HG03460 (cell line): ENCODE results near the gene ALDH3B2.
"Not testable (repeated sequence)": the region's sequence is repeated elsewhere in the genome, so short reads cannot be mapped to it uniquely, and the experiment has no call there.

ENCODE experiments used
- ATAC-seq: cut with Tn5 transposase; IDR thresholded peaks from one replicate; pipeline ENCODE4 v1.9.1; 2021; ENCODE audit not compliant: unreplicated experiment

ALDH3B2 gene, protein sequence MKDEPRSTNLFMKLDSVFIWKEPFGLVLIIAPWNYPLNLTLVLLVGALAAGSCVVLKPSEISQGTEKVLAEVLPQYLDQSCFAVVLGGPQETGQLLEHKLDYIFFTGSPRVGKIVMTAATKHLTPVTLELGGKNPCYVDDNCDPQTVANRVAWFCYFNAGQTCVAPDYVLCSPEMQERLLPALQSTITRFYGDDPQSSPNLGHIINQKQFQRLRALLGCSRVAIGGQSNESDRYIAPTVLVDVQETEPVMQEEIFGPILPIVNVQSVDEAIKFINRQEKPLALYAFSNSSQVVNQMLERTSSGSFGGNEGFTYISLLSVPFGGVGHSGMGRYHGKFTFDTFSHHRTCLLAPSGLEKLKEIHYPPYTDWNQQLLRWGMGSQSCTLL

DNA sequence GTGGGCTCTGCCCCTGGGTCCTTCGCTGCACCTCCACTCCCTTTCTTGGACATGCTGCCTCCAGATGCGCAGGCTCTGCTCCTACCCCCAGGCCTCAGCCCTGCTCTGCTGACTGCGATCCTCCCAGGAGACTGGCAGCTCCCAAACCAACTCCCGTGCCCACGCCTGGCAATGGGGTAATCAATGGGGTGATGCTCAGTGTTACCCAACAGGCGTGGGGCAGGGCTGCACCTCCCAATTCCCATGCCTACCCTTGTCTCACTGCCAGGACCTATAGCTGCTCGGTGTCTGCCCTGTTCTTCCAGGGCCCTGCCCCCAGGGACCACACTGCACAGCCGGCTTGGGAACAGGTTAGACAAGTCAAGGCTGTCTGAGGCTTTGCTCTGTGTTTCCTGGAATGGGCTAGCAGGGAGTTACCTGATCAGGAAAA is at the start of gene ALDH3B2:
Gene ALDH3B2, minus strand, starts transcription at position 182 of the 430 bp plus-strand sequence. CDS start 7,688 bp downstream, outside the sequence.
- no peak for ATAC-seq

DNA sequence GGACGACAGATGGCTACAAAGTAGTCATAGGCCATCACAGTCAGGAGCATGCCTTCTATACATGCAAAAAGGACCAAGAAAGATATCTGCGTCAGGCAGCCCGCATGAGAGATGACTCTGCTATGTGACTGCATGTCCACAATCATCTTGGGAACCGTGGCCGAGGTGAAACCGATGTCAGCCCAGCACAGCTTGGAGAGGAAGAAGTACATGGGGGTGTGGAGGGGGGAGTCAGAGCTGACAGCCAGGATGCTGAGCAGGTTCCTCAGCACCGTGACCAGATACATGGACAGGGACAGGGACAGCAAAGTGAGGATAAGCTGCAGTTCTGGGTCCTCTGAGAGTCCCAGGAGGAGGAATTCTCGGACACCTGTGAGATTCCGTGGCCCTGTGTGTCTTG is 48.6 kb upstream of the ALDH3B2 start:
- not testable (repeated sequence) for ATAC-seq

DNA sequence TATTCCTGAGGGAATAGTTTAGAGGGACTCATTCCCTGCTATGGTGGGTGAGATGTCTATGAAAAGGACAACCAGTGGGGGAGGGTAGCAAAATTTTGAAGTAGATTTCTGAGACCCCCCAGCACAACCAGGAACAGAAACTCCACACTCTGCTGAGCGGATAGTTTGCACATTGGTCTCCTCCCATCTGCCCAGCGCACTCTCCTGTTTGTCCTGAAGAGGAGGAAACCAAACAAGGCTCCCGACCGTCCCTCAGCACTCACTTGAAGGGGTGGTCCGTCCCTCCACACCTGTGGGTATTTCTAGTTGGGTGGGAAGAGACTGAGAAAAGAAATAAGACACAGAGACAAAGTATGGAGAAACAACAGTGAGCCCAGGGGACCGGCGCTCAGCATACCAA is 41.8 kb upstream of the ALDH3B2 start:
- ATAC-seq = not testable (repeated sequence)

DNA sequence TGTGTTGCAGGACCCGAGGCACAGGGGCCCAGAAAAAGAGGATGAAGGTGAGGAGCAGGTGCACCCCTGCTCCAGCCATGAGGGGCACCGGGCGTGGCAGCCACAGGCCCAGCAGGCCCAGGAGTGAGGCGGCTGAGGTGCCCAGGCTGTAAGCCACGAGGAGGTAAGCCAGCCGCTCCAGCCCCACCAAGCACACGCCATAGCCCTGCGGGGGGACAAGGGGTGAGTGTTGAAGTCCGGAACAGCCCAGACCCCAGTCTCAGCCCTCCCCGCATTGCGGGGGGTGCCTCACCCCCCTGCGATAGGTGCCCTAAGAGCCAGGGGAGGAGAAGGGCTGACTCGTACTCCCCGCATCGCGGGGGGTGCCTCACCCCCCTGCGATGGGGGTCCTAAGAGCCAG is 41.4 kb upstream of the ALDH3B2 start:
- not testable (repeated sequence) for ATAC-seq

DNA sequence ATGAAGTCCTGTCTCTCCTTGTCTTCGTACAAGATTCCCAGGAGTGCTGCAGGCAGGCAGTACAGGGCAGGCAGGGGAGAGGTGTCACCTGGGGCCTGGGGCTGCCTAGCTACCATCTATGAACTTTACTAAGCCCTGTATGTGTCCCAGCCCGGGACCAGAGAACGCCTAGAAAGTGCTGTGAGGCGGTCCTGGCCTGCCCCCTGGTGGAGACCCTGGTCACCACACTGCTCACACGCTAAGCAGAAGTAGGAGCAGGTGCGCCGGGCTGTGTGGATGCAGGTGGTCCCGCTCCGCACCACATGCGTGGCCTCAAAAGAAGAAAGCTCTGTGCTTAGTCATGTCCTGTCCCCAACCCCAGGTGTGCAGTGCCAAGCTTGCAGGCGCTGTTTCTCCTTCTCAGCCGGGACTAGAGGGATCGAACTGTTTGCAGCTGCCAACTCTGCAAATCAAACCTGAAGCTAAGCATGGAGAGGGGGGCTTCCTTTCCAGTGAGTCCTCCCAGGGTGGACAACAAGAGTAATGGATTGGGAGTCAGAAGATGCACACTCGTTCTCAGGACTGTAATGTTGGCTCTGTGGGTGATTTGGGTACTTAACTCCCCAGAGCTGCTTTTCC is 39.6 kb upstream of the ALDH3B2 start:
- ATAC-seq = not testable (repeated sequence)

DNA sequence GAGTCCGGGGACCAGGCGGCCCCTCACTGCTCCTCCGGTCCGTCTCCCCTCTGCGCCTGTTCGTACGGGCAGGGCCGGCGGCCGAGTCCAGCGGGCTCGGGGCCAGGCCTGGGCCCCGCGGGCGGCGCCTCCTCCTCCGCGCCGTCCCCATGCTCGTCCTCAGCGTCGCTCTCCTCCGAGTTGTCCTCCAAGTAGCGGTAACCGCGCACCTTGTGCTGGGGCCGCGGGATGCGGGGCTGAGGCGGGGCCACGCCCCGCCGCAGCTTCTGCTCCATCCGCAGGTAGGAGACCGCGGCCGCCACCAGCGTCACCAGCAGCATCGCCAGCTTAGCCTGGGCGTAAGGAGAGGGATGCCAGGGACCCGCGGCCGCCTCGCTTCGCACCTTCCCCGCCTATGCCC is 37.3 kb upstream of the ALDH3B2 start:
- not testable (repeated sequence) for ATAC-seq

DNA sequence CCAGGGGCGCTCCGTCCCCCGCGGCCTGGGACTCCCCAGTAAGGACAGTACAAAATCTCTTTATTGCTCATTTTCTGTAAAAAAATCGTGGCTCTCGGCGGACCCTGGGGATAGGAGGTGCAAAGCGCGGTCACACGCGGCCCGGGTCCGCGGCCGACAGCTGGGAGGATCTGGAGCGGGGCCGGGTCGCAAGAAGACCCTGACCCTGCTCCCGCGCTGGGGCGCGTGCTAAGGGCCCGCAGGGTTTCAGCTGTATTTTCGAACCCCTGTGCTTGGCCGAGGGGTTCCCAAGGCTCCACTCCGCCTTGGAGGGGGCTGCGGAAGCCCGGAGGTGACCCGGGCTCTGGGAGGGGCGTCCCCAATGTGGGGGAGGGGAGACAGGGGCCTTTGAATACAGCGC is 36.8 kb upstream of the ALDH3B2 start:
- not testable (repeated sequence) for ATAC-seq

DNA sequence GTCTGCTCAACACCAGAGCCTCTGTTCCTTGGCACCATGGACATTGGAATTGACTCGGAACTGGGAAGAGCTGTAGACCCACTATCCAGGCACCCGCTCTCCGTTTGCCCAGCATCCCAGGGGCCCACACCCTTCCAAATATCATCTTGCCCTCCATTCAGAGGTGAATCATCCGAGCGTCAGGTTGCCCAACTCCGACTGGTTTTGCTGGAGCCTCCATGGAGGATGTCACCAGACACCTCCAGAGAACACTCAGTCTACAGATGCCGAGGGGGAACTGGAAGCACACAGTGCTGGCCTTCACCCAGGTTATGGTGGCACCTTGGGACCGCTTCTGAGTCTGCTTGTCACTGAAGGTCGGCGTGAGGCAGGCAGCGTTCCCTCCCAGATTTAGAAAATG is 35.4 kb upstream of the ALDH3B2 start:
- ATAC-seq = not testable (repeated sequence)

DNA sequence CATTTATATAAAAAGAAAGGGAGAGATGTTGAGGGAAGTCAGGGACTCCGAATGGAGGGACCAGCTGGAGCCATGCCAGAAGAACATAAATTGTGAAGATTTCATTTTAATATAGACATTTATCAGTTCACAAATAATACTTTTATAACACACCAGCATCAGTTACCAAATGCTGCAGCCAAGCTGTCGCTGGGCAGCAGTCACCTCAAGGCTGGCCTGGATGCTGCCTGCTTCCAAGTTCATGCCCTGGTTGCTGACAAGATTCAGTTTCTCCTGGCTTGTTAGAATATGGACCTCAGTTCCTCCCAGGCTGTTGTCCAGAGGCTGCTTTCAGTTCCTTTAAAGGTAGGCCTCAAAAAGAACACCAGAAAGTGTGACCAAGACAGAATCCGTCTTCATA is 30.8 kb upstream of the ALDH3B2 start:
- ATAC-seq = no peak

DNA sequence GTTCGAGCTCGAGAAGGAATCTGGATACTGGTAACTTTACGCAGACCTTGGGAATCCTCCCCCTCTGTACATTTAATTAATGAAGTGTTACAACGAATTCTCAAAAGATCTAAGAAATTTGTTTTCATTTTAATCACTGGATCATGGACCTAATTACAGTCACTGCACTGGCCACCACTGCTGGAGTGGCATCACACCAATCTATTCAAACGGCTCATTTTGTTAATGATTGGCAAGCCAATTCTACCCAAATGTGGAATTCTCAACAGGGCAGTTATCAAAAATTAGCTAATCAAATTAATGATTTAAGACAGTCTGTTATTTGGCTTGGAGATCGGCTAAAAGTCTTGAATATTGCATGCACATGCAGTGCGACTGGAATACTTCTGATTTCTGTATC is 30.1 kb upstream of the ALDH3B2 start:
- ATAC-seq = no peak

DNA sequence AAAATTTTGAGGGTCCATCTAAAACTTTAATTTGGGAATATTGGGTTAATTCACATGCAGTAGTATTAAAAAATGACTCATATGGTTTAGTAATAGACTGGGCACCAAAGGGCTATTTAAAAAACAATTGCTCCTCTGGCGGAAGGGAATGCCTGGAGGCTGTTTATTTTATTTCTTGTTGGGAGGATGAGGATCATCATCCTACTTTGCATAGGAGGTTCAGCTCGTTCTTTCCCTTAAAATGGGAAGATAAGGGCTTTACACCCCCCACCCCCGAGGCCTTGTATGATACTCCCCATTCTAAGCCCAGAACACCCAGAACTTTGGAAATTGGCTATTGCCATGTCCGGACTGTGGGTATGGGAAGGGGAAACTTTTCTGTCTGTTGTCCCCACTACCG is 29.3 kb upstream of the ALDH3B2 start:
- not testable (repeated sequence) for ATAC-seq

DNA sequence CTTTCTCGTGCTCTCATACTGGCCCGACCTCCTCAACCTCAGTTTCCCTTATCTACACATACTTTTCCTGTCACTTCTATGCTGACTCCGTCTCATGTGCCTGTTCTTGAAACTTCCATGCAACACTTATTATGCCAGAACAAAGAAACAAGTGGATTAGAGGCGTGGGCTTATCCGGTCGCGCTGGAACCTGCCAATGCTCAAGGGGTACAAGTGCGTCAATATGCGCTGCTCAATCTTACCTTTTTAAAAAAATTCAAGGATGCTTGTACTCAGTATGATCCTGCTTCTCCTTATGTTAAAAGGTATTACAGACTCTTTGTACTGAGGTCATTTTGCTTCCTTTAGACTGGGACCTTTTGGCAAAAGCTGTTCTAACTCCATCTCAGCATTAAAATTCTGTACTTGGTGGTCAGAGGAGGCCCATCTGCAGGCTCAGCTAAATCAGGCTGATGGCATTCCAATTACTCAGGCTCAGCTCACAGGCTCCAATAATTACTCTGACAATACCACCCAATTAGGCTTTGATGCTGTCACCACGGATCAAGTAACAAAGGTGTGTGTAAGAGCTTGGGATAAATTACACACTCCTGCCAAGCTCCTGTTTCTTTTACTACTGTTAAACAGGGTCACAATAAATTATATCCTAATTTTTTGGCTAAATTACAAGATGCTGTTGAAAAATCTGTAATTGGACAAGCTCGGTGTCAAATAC is 26.3 kb upstream of the ALDH3B2 start:
- ATAC-seq = no peak

DNA sequence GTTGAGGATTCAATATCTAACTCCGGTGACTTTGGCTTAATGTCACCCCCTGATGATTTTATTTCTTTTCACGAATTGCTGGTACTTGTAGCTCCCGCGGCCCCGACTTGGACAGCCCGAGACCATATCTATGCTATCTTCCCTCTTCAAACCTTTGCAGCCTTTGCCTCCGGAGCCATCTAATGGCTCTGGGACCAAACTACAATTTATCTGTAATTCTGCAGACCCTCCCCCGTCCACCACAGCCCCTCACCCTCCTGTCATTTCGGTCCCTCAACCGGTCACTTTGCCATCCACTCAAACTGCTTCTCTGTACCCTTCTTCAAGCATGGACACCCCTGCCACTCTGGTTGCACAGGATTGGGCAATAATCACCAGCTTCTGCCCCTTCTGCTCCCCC is 25.7 kb upstream of the ALDH3B2 start:
- no peak for ATAC-seq

DNA sequence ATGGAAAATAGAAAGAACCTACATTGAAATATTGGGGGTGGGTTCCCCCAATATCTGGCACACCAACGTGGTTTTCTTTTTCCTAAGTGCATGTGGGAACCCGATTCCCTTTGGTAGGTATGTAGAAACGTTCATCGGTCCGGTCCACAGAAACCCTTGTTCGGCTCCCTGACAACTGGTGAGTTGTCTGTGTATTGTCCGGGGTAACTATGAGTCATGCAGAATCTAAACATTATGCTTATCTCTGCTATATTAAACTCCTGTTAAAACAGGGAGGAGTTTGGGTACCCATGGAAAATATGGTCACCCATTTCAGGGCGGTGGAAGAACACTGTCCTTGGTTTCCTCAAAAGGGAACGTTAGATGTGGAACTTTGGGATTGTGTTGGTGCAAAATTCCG is 25.1 kb upstream of the ALDH3B2 start:
- ATAC-seq = no peak

DNA sequence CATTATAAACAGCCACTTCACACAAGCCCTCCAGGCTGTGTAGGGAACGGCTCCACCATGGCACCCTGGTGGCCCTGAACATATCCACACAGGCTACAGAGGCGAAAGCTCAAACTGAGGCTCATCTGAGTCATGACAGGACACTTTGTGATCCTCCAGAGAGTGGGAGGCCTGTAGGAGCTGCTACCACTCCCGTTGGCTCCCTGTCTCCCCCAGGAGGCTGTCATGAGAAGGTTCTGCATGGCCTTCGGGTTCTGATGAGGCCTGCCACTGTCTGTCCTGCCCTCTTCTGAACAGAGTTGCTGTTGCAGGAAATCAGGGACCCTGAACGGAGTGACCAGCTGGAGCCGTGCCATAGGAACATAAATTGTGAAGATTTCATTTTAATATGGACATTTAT is 23.8 kb upstream of the ALDH3B2 start:
- ATAC-seq = no peak

DNA sequence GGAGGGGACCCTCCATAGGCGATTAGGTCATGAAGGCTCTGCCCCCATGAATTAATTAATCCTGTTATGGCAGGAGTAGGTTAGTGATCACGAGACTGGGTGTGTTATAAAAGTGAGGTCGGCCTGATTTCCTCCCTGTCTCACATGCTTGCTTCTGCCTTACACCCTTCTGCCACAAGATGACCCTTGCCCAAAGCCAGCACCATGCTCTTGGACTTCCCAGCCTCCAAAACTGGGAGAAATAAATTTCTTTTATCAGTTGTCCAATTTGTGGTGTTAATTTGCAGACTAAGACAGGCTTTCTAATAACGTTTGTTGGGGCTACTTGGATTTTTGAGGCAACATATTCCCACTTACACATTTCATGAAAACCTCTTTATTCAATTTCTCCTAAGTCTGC is 23.4 kb upstream of the ALDH3B2 start:
- ATAC-seq = no peak

DNA sequence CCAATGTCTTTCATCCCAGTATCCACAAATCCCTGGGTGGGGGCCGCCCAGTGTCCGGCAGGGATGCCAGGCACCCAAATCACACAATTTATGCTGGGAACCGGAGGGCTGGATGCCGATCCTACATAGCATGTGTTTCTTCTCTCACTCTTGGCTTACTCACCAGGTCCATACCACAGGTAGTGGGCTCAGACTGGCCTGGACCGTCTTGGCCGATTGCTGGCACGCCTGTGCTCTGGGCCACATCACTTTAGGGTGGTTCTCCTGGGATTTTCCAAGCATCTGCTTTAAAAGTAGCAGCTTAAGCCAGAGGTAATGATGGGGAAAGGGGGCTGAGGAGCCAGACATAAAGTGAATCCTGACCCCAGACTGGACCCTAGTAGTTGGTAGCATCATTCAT is 22.6 kb upstream of the ALDH3B2 start:
- no peak for ATAC-seq

DNA sequence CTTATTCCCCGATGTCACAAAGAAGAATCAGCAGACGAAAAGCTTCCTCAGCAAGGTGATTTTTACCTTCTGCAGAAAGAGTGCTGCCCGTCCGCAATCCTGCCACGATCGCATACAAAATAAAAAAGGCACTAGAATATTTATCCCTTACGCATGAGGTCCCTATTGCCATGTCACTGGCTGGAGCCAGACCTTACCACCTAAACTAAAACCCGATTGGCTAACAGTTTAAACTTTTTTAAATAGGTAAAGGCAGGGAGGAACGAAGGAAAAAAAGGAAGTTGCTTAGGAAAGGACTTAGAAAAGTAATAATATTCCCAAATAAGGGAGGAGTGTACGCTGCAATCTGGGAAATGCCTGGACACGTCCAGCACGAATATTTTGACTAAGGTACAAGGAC is 21.2 kb upstream of the ALDH3B2 start:
- no peak for ATAC-seq

DNA sequence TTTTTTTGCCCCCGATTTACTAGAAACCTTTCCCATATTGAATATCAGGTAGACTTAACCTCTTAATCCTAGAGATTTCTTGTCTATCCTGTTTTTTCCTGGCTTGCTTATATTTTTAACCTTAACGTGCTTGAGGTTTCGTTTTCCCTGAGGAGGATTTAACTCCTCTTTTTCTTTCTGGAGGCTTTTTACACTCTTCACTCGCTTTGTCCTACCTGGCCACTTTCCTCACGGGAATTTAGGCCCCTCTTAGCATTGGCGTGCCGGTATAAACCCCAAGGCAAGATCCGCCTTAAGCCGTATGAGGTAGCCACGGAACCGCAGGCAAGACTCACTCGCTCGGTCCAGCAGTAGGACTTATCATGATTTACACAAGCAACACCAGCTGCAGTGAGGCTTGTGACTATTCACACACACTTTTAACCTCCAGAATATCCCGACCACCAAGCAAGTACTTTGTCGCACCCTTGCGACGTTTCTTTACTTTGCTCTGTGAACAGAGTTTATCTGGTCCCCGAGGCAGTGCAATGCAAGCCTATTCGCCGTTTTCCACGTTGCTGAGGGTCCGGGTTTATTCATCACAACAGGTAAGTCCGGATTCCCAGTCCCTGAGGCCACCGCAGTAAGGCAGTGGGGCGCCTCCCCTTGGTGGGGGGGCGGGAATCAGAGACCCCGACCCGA is 20.6 kb upstream of the ALDH3B2 start:
- ATAC-seq = no peak

DNA sequence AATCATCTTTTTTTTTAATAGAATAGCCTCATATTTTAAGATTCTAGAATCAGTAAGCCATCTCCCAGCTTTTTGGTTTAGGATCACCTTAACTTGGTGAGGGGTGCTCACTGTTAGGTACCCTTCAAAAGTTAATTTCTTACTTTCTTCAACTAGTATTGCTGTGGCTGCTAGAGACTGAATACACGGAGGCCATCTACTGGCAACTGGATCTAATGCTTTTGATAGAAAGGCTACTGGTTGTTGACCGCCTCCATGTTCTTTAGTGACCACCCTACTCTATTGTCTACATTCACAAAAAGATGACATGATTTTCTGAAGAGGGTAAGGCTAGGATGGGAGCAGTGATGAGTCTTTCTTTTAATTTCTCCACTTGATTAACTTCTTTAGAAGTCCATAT is 16.7 kb upstream of the ALDH3B2 start:
- no peak for ATAC-seq

DNA sequence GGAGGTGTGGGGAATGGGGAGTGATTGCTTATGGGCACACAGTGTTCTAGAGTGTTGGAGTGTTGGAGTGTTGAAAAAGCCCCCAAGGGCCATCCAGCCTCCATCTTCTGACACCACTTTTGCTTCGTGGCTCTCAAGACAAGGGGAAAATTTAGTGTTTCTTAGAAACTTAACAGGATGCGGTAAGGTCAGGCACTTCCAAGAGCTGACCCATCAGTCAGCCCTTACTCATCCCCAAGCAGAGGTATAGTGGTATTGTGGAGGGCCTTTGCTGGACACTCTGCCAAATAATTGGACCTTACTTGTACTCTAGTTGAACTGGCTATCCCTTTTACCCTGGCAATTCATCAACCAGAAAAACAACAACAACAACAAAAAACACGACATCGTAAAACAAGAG is 14.8 kb upstream of the ALDH3B2 start:
- no peak for ATAC-seq
